ENCODE measurements around the gene SHROOM1.

DNA sequence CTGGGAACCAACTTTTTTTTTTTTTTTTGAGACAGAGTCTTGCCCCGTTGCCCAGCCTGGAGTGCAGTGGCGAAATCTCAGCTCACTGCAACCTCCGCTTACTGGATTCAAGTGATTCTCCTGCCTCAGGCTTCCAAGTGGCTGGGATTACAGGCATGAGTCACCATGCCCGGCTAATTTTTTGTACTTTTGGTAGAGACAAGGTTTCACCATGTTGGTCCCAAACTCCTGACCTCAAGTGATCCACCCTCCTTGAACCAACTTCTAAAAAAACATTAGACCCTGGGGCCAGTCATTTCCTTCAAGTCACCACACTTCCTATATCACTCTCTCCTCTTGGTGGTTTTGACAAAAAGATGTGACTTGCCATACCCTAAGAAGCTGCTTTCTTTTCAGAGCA is 10.9 kb upstream of the SHROOM1 start:
- no peak for TF ChIP-seq TAF1 (IDR thresholded peaks at IDR 0.05; ENCODE audit: low read depth)
- TF ChIP-seq, protein P1, sequence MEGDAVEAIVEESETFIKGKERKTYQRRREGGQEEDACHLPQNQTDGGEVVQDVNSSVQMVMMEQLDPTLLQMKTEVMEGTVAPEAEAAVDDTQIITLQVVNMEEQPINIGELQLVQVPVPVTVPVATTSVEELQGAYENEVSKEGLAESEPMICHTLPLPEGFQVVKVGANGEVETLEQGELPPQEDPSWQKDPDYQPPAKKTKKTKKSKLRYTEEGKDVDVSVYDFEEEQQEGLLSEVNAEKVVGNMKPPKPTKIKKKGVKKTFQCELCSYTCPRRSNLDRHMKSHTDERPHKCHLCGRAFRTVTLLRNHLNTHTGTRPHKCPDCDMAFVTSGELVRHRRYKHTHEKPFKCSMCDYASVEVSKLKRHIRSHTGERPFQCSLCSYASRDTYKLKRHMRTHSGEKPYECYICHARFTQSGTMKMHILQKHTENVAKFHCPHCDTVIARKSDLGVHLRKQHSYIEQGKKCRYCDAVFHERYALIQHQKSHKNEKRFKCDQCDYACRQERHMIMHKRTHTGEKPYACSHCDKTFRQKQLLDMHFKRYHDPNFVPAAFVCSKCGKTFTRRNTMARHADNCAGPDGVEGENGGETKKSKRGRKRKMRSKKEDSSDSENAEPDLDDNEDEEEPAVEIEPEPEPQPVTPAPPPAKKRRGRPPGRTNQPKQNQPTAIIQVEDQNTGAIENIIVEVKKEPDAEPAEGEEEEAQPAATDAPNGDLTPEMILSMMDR (IDR thresholded peaks at IDR 0.05; ENCODE audit: poor library complexity, severe bottlenecking): no peak
